Measurements from ENCODE around the gene SCYL1.

DNA sequence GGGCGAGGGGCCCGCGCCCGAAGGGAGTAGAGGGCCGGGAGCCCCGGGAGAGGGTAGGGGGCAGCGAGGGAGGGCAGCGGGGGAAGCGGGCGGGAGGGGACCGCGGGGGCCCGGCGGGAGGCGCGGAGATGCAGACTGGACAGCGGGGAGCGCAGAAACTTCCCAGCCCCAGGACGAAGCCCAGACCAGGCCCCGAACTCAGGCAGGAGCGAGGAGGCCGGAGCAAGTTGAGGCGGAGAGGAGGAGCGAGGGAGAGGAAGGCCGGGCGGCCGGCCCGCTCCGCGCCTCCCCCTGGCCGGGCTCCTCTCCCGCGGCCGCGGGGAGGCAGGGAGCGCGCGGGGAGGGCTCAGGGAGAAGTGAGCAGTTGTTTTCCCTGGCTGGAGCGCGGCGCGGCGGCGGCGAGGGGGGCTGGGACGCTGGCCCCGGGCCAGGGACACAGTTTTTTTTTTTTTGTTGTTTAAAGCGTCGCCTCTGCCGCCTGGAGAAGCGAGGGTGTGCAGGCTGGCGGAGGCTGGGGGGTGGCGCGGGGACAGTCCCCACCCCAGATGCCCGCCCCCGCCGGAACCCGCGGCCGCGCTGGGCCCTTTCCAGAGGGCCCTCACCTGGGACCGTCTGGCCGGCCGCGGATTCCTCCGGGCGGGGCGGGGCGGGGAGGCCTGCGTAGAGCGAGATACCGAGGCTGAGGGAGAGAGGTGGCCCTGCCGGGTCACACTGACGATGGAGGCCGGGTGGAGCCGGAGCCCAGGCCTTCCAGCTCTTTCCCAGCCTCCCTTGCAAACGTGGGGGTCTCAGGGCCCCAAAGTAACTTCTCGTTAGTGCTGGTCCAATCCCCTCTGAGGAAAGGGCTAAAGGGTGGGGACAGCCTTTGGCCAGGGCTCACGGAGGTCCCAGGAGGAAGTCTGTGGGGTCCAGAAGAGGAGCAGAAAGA, 33.4 kb downstream of the SCYL1 start, which contains the start of gene LTBP3:
- TF ChIP-seq, protein P1, sequence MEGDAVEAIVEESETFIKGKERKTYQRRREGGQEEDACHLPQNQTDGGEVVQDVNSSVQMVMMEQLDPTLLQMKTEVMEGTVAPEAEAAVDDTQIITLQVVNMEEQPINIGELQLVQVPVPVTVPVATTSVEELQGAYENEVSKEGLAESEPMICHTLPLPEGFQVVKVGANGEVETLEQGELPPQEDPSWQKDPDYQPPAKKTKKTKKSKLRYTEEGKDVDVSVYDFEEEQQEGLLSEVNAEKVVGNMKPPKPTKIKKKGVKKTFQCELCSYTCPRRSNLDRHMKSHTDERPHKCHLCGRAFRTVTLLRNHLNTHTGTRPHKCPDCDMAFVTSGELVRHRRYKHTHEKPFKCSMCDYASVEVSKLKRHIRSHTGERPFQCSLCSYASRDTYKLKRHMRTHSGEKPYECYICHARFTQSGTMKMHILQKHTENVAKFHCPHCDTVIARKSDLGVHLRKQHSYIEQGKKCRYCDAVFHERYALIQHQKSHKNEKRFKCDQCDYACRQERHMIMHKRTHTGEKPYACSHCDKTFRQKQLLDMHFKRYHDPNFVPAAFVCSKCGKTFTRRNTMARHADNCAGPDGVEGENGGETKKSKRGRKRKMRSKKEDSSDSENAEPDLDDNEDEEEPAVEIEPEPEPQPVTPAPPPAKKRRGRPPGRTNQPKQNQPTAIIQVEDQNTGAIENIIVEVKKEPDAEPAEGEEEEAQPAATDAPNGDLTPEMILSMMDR (IDR thresholded peaks at IDR 0.05; ENCODE audit: low read depth, low read length) = no peak
- TF ChIP-seq POLR2A (IDR thresholded peaks at IDR 0.05; ENCODE audit: extremely low read depth, insufficient read length) = no peak

Data from NB4 (cell line).